Colonic mucosa (tissue), 4 donors: ENCODE data around the gene KIF6. TPM values are rescaled to one million over a fixed set of nuclear protein-coding genes. Genes with fewer than 3 reads are reported as not detected.

ENCODE experiments used
- DNase-seq: peaks from one replicate; pipeline ENCODE4 v3.0.0-alpha.2; 2020
- H3K27ac ChIP-seq: fragments of 200-600 bp; one replicate; pipeline ENCODE4 v1.8.0; 2021
- H3K27me3 ChIP-seq: fragments of 200-600 bp; one replicate; pipeline ENCODE4 v1.8.0; 2021
- H3K36me3 ChIP-seq: fragments of 200-600 bp; one replicate; pipeline ENCODE4 v1.8.0; 2021
- H3K4me1 ChIP-seq: fragments of 200-600 bp; one replicate; pipeline ENCODE4 v1.8.0; 2021; ENCODE audit warnings: mild to moderate bottlenecking
- H3K4me3 ChIP-seq: fragments of 200-600 bp; one replicate; pipeline ENCODE4 v1.8.0; 2021
- H3K9ac ChIP-seq, 2 donors: one replicate each; pipeline ENCODE4 v1.7.0; 2013; ENCODE audit warnings: control low read depth in 2 of 2, low read depth in 2 of 2, low read length in 2 of 2
- H3K9me3 ChIP-seq: fragments of 200-600 bp; one replicate; pipeline ENCODE4 v1.8.0; 2021
- intact Hi-C: fragments of 100-400 bp; cut with DNase I; formaldehyde crosslinking; loops from one replicate; pipeline ENCODE4 v1.14.1; 2022
- total RNA-seq, 2 donors: library from RNA; stranded (reverse); fragmentation: NEBNext Ultra II Directional in 1 of 2; extraction: Animal tissue kit (Norgen Biotek cat#: 25700) in 1 of 2; gene quantifications; one replicate each; pipeline ENCODE4 v1.2.1, GENCODE V29; 2021
- TF ChIP-seq, protein P1 (sequence below): fragments of 200-600 bp; IDR thresholded peaks from one replicate; pipeline ENCODE4 v1.8.0; 2022; ENCODE audit warnings: antibody characterized with exemption, mild to moderate bottlenecking
- donor health status: healthy.
- donor health status: DM: no; HTN: no; CAD: no.
- donor health status: DM: no; HTN: no; CAD: no.

The KIF6 gene
- total RNA-seq, 2 donors from 2014 or later: 0.08 to 0.17 TPM

DNA sequence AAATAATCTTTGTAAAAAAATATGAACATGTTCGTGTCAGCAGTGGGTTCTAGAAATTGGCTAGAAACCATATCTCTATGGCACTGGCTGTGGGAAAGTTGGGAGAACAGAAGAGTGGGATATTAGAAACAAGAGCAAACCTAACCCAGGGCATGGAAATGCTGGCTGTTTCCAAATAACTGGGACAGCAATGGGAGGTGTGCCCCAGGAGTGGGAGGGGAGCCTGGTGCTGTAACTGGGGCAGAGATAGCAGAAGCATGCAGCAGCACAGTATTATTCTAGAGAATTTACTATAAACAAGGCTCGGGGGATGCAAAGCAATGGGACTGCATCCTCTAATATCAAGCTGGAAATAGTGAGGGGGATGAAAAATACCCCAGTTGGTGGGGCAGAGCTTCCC, 175.0 kb downstream of the KIF6 start:
- Histone ChIP-seq H3K4me1 (no peaks in the 10 kb centered on the region), H3K4me3 (no peak overlapping the region), H3K9ac (no peak overlapping the region), H3K27me3 (no peaks in the 10 kb centered on the region), H3K36me3 (no peaks in the 10 kb centered on the region), H3K9me3 (no peaks in the 10 kb centered on the region), H3K27ac (no peak overlapping the region)
- intact Hi-C loops: no loop called here
- DNase-seq: no peak
- TF ChIP-seq, protein P1, sequence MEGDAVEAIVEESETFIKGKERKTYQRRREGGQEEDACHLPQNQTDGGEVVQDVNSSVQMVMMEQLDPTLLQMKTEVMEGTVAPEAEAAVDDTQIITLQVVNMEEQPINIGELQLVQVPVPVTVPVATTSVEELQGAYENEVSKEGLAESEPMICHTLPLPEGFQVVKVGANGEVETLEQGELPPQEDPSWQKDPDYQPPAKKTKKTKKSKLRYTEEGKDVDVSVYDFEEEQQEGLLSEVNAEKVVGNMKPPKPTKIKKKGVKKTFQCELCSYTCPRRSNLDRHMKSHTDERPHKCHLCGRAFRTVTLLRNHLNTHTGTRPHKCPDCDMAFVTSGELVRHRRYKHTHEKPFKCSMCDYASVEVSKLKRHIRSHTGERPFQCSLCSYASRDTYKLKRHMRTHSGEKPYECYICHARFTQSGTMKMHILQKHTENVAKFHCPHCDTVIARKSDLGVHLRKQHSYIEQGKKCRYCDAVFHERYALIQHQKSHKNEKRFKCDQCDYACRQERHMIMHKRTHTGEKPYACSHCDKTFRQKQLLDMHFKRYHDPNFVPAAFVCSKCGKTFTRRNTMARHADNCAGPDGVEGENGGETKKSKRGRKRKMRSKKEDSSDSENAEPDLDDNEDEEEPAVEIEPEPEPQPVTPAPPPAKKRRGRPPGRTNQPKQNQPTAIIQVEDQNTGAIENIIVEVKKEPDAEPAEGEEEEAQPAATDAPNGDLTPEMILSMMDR: no peak

DNA sequence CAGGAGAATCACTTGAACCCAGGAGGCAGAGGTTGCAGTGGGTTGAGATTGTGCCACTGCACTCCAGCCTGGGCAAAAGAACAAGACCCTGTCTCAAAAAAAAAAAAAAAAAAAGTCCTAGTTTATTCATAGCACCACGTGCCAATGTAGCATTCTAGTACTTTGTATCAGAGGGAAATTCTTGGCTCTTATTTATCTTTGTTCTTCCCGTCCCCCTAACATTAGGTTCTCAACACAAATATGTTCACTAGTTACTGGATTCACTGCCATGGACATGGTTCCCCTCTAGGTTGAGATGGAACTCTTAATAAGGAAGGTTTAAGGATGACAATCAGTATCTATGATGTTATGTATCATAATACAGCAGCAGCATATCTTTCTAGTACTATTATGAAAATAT, 178.5 kb downstream of the KIF6 start:
- H3K4me3 ChIP-seq: no peak overlapping the region
- intact Hi-C loops: no loop called here
- no peaks in the 10 kb centered on the region for H3K27me3 ChIP-seq
- TF ChIP-seq, protein P1: no peak
- no peak for DNase-seq
- no peaks in the 10 kb centered on the region for H3K36me3 ChIP-seq
- H3K9me3 ChIP-seq: no peaks in the 10 kb centered on the region
- no peaks in the 10 kb centered on the region for H3K4me1 ChIP-seq
- H3K9ac ChIP-seq: no peak overlapping the region
- H3K27ac ChIP-seq: no peak overlapping the region

DNA sequence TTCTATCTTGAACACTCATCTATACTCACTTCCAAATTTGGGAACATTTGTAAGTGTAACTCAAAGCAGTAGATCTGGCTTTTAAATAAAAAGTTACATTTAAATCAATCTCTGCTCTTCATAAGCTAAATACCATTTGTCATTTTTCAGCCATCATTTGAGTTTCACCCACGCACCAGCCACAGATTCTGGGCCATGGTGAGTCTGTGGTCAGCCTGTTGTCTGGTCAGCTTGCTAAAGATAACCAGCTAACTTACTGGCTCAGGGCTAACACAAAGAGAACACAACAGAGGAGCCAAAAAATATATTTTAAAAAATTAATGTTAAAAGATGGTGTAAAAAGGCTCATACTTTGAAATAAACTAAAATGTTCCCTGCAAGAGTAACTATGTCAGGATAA, 181.3 kb downstream of the KIF6 start:
- no peak overlapping the region for H3K27ac ChIP-seq
- DNase-seq: no peak
- no peak overlapping the region for H3K9ac ChIP-seq
- TF ChIP-seq, protein P1: no peak
- no peak overlapping the region for H3K4me3 ChIP-seq
- no peaks in the 10 kb centered on the region for H3K4me1 ChIP-seq
- no peaks in the 10 kb centered on the region for H3K27me3 ChIP-seq
- no peaks in the 10 kb centered on the region for H3K9me3 ChIP-seq
- intact Hi-C loops: no loop called here
- H3K36me3 ChIP-seq: no peaks in the 10 kb centered on the region

DNA sequence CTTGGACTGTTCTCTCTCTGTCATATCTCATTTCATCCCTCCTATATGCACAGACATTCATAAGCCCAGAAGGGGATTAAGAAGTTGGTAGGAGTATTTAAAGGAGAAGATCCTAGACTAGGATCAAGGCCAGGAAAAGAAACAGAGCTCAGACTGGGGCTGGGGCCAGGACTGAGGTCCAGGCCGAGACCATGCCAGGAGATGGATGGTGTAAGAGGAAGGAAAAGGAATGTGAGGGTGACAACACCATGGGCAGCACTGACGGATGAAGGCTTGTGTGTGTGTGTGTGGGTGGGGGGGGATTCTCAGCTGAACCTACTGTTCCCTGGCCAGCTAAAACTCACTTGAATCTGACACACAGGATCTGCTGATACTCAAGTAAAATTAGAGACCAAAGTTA, 182.1 kb downstream of the KIF6 start:
- intact Hi-C loops: no loop called here
- H3K36me3 ChIP-seq: no peaks in the 10 kb centered on the region
- H3K27ac ChIP-seq: no peak overlapping the region
- H3K27me3 ChIP-seq: no peaks in the 10 kb centered on the region
- no peaks in the 10 kb centered on the region for H3K9me3 ChIP-seq
- no peak overlapping the region for H3K9ac ChIP-seq
- H3K4me3 ChIP-seq: no peak overlapping the region
- TF ChIP-seq, protein P1: no peak
- no peak for DNase-seq
- H3K4me1 ChIP-seq: no peaks in the 10 kb centered on the region

DNA sequence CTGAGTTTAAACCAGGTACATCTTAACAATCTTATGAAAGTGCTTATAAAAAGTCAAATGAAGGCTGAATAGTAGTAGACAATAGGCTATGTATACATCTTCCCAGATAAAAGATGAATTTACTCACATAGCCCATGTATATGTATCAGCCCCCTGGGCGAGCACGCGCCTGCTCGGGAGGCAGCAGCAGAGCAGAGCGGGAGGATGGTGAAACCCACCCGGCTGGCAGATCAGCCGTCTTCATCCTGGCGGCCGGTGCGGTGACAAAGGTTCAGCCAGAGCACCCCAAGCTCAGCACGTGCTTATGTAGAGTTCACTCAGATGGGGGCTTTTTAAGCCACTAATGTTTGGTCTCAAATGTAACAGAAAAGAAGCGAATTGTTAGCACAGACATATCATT, 184.8 kb downstream of the KIF6 start:
- TF ChIP-seq, protein P1: no peak
- Histone ChIP-seq H3K4me1 (no peaks in the 10 kb centered on the region), H3K9ac (no peak overlapping the region), H3K27ac (no peak overlapping the region), H3K4me3 (no peak overlapping the region), H3K27me3 (no peaks in the 10 kb centered on the region), H3K36me3 (no peaks in the 10 kb centered on the region), H3K9me3 (no peaks in the 10 kb centered on the region)
- intact Hi-C loops: no loop called here
- no peak for DNase-seq

DNA sequence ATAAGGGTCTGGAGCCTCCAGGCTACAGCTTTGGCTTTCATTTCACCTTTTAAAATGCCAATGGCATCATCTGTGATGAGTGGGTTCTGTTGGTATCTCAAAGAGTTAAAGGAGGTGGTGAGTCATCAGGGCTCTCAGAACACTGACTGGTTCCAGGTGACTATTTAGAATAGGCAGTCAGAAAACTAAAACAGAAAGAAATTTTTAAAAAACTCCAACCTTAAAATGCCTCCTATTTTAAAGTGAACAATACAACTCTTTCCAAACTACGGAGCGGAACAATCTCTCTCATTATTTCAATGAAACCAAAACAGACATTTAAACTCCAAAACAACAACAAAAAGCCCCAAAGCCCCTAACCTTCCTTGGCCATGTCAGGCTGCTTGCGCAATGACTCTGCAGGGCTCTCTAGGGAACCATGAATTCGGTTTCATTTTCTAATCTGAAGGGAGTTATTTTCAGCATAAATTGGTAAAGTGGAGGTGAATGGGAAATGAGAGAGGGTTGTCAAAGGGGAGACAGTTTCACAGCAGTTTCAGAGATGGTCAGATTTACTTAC, 194.9 kb downstream of the KIF6 start:
- no peak overlapping the region for H3K4me3 ChIP-seq

More for the DNA sequence above, 194.9 kb downstream of the KIF6 start:
- H3K27ac ChIP-seq: no peak overlapping the region
- no peak for DNase-seq
- no peaks in the 10 kb centered on the region for H3K4me1 ChIP-seq
- intact Hi-C loops: no loop called here
- no peaks in the 10 kb centered on the region for H3K9me3 ChIP-seq
- no peak overlapping the region for H3K9ac ChIP-seq
- no peaks in the 10 kb centered on the region for H3K36me3 ChIP-seq
- TF ChIP-seq, protein P1: no peak
- H3K27me3 ChIP-seq: no peaks in the 10 kb centered on the region
